GM12801 (cell line): ENCODE data around the gene TRMO.

Experiments used
- CTCF ChIP-seq: IDR thresholded peaks from one replicate; pipeline ENCODE4 v1.5.1; 2011; ENCODE audit warnings: control low read depth; ENCODE audit not compliant: insufficient read length; ENCODE audit errors: extremely low read depth

TRMO gene

GRCh38 chr9:97941323-97941722 lies 19.0 kb upstream of the TRMO start:
- no peak for TF ChIP-seq CTCF

- TF ChIP-seq CTCF: no peak
Observed at GRCh38 chr9:97940741-97941140, 18.4 kb upstream of the TRMO start.

- TF ChIP-seq CTCF: no peak
Observed at GRCh38 chr9:97940233-97940632, 17.9 kb upstream of the TRMO start.

GRCh38 chr9:97938081-97938644 lies 15.9 kb upstream of the TRMO start, which contains the start of gene HEMGN:
HEMGN (minus strand) TSS chr9:97938172; CDS start chr9:97938136, 36 bp downstream.
- TF ChIP-seq CTCF: no peak

- no peak for TF ChIP-seq CTCF
Observed at GRCh38 chr9:97936998-97937397, 14.7 kb upstream of the TRMO start.

GRCh38 chr9:97935276-97935675 lies 13.0 kb upstream of the TRMO start:
- TF ChIP-seq CTCF: no peak

GRCh38 chr9:97934321-97935115 lies 12.2 kb upstream of the TRMO start:
- no peak for TF ChIP-seq CTCF
